ENCODE data around the gene GUCY1A2.

GUCY1A2 gene

DNA sequence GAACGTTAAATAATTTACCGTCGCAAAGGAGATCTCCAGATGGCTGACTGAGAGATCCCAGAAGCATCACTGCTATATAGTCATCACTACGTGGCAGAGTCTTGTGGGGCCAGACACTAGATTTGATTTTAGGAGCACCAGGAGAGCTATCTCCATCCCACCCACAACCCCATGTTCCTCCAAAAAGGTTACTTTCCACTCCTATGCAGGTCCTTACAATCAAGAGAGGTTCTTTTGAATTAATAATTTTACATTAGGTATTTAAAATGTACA lies 19.4 kb downstream of the GUCY1A2 start:
- no peak for DNase-seq

GRCh38 chr11:106998116-106998915 lies 20.0 kb downstream of the GUCY1A2 start:
- no peak for DNase-seq

- no peak for DNase-seq
Observed at GRCh38 chr11:106997227-106997626, 21.0 kb downstream of the GUCY1A2 start.

DNA sequence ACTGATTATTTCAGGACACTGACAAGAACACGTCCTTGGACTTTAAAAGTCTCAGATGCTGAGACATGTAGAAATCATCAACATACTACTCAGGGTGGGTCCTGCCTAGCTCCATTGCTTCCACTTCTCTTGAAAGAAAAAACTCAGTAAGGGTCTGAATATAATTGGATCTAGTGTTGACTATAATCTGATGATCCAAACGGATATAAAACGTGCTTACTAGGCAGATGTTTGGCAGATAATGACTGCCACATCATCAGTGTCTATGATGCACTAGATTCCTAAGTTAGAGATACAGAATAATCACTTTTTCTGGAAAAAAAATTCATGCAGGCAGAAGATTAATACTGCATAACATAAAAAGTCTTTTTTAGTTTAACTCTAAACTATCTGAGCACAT lies 21.6 kb downstream of the GUCY1A2 start:
- no peak for DNase-seq

GRCh38 chr11:106990331-106990730 lies 27.9 kb downstream of the GUCY1A2 start:
- DNase-seq: peak; percentile 31

DNA sequence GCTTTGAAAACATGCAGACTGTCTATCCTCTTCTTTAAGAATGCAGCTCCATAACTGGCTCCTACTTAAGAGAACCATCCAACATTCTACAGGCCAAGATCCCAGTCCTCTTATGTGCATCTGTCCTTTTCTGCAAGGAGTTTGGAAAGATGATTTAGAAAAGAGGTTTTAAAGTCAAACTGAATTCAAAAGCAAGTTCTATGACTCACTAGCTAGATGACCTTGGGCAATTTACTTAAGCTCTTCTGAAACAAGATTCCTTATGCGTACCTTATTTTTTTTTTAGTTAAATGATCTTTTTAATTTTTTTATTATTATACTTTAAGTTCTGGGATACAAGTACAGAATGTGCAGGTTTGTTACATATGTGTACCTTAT lies 29.2 kb downstream of the GUCY1A2 start:
- no peak for DNase-seq

DNA sequence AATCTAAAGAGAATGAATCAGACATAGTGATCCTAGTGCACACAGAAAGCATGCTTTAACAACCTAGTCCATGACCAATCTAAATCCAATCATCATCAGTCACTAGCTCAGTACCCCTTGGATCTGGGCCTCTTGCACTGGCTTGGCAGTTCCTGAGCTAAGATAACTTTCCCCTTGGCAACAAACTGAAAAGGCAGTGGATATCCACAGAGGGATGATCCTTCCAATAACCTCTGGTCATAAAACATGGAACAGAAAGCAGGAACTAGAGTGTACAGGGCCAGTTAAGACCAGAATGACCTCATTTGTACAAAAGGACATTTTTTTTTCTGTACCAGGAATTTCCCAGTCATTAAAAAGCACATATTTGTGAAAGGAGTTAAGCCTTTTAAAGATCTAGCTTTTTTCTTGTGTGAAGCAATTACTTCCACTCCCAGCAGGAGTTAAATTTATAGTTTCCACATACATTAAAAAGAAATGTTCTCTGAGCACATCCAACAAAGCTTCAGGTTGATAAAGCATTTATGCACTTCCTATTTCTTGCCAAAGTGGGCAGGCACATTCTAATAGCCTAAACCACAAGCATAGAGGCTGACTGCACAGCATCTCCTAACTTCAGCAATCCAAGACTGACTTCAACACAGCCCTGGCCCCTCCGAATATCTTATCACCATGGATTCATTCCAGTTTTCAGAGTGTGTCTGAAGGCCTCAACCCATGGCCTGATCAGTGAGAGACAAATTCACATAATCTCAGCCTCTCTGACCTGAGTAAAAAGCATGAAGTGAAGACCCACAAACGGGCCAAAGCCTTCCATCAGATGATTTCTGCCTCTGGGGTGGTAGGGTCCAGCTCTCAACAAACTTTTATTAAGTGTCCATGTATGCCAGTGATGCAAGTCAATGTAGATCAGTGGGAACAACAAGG lies 29.9 kb downstream of the GUCY1A2 start:
- DNase-seq: peak; percentile 10

- DNase-seq: no peak
Observed at GRCh38 chr11:106986673-106987072, 31.6 kb downstream of the GUCY1A2 start.

- no peak for DNase-seq
Observed at GRCh38 chr11:106986261-106986660, 32.0 kb downstream of the GUCY1A2 start.

DNA sequence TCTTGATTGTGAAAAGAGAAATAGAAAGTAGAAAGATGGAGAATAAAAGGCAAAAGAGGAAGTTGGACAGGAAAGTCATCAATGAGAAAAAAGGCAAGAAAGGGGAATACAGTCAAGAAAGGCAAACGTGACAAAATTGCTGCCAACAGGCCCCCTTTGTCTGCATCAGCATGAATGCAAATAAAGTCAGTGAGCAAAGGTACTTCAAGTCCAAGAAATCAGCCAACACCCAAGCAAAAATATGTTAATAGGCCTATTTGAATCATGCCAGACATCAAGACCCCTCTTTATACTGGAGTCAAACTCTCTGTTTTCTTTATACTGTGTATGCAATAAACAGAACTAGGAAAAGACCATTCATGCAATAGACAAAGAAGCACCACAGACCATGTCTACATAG lies 34.3 kb downstream of the GUCY1A2 start:
- DNase-seq: no peak

DNA sequence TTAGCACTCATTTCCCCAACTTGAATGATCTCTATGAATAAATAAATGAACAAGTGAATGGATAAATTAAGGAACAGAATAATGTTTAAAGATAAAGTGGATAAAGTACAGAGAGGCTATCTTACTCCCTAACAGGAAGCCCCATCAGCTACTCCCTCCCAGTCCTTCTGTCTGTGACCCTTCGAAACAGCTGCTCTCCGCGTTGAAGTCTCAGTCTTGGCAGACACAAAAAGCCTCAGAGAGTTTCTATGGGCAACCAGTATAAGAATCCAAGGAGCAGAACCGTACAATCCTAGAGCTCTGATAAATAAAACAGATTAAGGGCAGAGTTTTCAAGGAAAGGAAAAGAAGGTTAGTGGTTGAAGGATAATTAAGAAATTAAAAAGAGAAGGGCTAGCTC lies 35.0 kb downstream of the GUCY1A2 start:
- DNase-seq: no peak

DNA sequence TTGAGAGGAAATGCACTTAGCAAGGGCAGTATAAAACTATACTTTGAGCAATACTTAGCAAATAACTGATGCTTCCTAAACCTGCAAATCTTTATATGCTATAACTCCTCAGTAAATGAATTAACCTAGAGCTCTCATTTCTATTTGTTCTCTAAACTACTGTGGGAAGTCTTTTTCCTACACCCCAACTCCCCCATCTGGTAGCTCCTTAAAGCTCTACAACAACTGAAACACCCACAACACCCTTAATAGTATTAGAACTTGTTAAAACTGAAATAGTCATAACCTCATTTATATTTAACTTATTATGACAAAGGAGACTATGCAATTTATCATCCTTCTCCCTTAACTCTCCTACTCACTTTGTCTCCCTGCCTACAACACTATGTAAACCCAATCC lies 43.4 kb downstream of the GUCY1A2 start:
- DNase-seq: no peak

- DNase-seq: no peak
Observed at GRCh38 chr11:106971864-106972263, 46.4 kb downstream of the GUCY1A2 start.

GRCh38 chr11:106969644-106970355 lies 48.5 kb downstream of the GUCY1A2 start:
- DNase-seq: no peak

- no peak for DNase-seq
Observed at GRCh38 chr11:106962995-106963394, 55.3 kb downstream of the GUCY1A2 start.

DNA sequence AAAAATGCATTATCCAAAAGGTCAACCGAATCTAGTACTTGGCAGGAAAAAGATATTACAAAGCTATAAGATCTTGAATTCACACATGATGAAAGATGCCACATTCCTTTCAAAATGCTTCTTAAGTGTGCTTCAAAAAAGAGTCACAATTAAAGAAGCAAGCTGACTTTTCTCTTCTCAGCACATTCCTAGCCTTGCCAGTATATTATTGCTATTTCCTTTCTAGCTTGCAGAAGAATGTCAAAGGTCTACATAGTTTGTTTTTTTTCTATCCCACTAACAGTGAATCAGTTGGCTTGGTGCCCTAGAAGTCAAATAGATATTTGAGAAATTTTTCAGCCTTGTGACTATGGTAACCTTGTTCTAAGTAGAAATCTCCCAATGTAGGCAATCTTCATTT lies 56.8 kb downstream of the GUCY1A2 start:
- no peak for DNase-seq

DNA sequence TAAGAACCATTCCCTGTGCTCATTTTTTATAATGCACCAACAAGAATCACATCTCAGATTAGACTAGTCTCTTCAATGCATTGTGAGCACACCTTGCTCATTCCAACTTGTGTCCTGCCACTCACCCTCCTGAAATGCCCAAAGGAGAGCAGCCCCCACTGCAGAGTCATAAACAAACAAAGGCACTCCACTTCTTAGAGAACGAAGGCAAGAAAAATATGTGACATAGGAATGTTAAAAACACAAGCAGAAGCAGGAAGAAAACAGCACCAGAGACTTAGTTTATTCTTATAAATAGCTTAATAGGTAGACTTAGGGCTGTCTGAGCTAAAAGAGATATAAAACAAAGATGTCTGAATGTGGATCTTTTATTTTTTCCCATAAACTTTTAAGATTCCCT lies 57.2 kb downstream of the GUCY1A2 start:
- DNase-seq: no peak

- DNase-seq: no peak
Observed at GRCh38 chr11:106959800-106960199, 58.5 kb downstream of the GUCY1A2 start.

GRCh38 chr11:106959386-106959785 lies 58.9 kb downstream of the GUCY1A2 start:
- no peak for DNase-seq

DNA sequence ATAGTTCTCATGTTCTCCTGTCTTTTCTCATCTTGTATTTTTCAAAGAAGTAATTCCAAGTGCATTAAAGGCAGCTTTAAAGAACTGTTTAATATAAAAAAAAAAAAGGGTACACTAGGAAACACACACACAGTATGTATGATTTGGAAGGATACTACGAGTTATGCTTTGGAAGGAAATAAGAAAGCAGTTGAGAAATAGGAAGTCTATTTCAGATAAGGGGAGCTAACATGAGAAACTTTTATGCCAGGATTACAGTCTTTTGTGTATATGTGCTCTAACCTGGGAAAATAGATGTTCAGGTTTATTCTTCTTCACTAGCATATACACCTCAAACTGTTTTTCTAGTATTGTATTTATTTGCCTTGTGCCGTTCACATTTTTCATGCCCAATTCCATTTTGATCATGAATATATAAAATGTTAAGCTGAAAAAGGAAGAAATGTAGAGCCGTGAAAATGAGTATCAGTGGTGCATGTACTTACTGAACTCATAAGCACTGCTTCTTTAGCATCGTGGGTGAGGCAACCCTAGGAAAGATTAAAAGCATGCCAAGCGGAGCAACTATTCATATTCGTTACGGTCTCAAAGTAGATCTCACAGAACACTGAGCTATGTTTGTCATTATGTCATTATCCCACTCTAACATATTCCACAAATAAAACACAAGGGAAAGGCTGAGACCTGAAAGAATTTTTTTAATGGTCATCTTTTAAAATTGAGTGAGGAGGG lies 59.6 kb downstream of the GUCY1A2 start:
- DNase-seq: no peak

GRCh38 chr11:106957030-106957482 lies 61.2 kb downstream of the GUCY1A2 start:
- no peak for DNase-seq

DNA sequence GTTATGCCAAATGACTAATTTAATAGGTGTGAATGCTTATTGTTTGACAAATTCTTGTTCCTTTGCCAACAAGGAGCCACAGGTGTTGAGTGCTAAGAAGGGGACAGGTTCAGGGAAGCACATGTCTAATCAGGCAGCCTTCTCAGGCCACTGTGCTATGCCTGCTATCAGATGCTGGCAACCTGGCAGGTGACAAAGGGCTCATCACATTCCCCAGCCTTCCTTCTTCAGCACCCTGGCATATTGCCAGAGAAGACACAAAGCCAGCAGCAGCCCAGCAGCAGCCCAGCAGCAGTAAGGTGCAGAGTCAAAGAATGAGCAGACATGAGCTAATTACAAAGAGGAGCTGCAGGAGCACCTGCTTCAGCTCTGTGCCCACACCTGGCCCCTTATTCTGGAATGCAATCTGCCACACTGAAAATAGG lies 68.2 kb downstream of the GUCY1A2 start:
- no peak for DNase-seq
